GM12878 (cell line): ENCODE results near the gene NACC1. TPM values are rescaled to one million over a fixed set of nuclear protein-coding genes. Genes with fewer than 3 reads are reported as not detected.

Experiments
- ATAC-seq: fragments of 200-7000 bp; cut with Tn5 transposase; 3 replicates; pipeline ENCODE4 v1.9.1; 2020; ENCODE audit warnings: mild to moderate bottlenecking, moderate library complexity
- BruUV-seq: library from RNA; stranded (reverse); fragments of 400-500 nt; replicated peaks from 2 replicates; lab custom pipeline; 2021; lab: Mats Ljungman, UMichigan
- CTCF ChIA-PET: fragments of 300-600 bp; sonication (Branson Sonifier 250); formaldehyde crosslinking; extraction: SDS; loops from one replicate; lab custom pipeline; 2021; ENCODE audit warnings: inconsistent platforms; lab: Yijun Ruan, JAX
- POLR2A ChIA-PET: fragments of 350-600 bp; formaldehyde crosslinking; extraction: SDS; loops from one replicate; lab custom pipeline; 2021; ENCODE audit warnings: inconsistent platforms; lab: Charles Lee
- RAD21 ChIA-PET: fragments of 300-600 bp; sonication (Branson Sonifier 250); formaldehyde crosslinking; loops from one replicate; lab custom pipeline; 2023; ENCODE audit warnings: antibody characterized with exemption; ENCODE audit not compliant: unreplicated experiment; lab: Charles Lee
- SMC1A ChIA-PET: fragments of 300-600 bp; sonication (Branson Sonifier 250); formaldehyde crosslinking; loops from one replicate; lab custom pipeline; 2023; ENCODE audit not compliant: unreplicated experiment, uncharacterized antibody; lab: Charles Lee
- DNase-seq: peaks from one replicate; pipeline ENCODE4 v3.0.0-alpha.2; 2011; ENCODE audit warnings: low read depth, low spot score
- FAIRE-seq: peaks from 3 replicates; lab custom pipeline; 2011; peaks lifted over from hg19 to GRCh38; lab: Jason Lieb, UNC
- H2AFZ ChIP-seq: 2 replicates; pipeline ENCODE4 v1.6.0; 2011; ENCODE audit warnings: low read depth, low read length, control low read depth; ENCODE audit not compliant: control insufficient read depth
- H3K27ac ChIP-seq: 2 replicates; pipeline ENCODE4 v1.5.1; 2011; ENCODE audit warnings: control low read depth; ENCODE audit not compliant: control insufficient read depth, insufficient read depth
- H3K27me3 ChIP-seq, 2 experiments: replicated peaks in 1 of 2; 2 replicates each; pipeline versions ENCODE4 v1.6.0 to v1.6.1; 2011; ENCODE audit warnings: low read length in 1 of 2; ENCODE audit not compliant: control insufficient read depth in 2 of 2, insufficient read depth in 2 of 2
- H3K36me3 ChIP-seq, 2 experiments: 2 replicates each; pipeline ENCODE4 v1.5.1; 2011; ENCODE audit warnings: low read length in 1 of 2; ENCODE audit not compliant: control insufficient read depth in 2 of 2, insufficient read depth in 2 of 2
- H3K4me1 ChIP-seq: 2 replicates; pipeline ENCODE4 v1.6.1; 2011; ENCODE audit warnings: mild to moderate bottlenecking, low read length, moderate library complexity, mixed read lengths; ENCODE audit not compliant: control insufficient read depth, insufficient read depth
- H3K4me2 ChIP-seq: 2 replicates; pipeline ENCODE4 v1.6.0; 2011; ENCODE audit warnings: control low read depth; ENCODE audit not compliant: control insufficient read depth, insufficient read depth
- H3K4me3 ChIP-seq: fragments of 200-600 bp; sonication (generic); 2 replicates; pipeline ENCODE4 v1.5.1; 2016
- H3K79me2 ChIP-seq: 2 replicates; pipeline ENCODE4 v1.6.0; 2011; ENCODE audit warnings: low read length; ENCODE audit not compliant: control insufficient read depth, insufficient read depth
- H3K9ac ChIP-seq: 2 replicates; pipeline ENCODE4 v1.8.0; 2011; ENCODE audit warnings: low read length, control low read depth, mixed read lengths; ENCODE audit not compliant: control insufficient read depth, insufficient read depth
- H3K9me3 ChIP-seq: replicated peaks from 3 replicates; pipeline ENCODE4 v1.5.1; 2011; ENCODE audit warnings: mild to moderate bottlenecking, low read length; ENCODE audit not compliant: control insufficient read depth, insufficient read depth
- H4K20me1 ChIP-seq: 2 replicates; pipeline ENCODE4 v1.6.0; 2011; ENCODE audit not compliant: control insufficient read depth, insufficient read depth
- CBFB ChIP-seq: IDR thresholded peaks from 2 replicates; pipeline ENCODE4 v1.6.1; 2016; ENCODE audit warnings: antibody characterized with exemption, low read depth
- CHD2 ChIP-seq: IDR thresholded peaks from 2 replicates; pipeline ENCODE4 v1.6.1; 2011; ENCODE audit warnings: low read depth, low read length, improper control_type of control experiment, borderline replicate concordance
- CREB1 ChIP-seq: IDR thresholded peaks from 2 replicates; pipeline ENCODE4 v1.6.1; 2012; ENCODE audit warnings: low read depth, mild to moderate bottlenecking, inconsistent platforms
- CREM ChIP-seq: IDR thresholded peaks from 2 replicates; pipeline ENCODE4 v1.6.1; 2014; ENCODE audit warnings: antibody characterized with exemption, low read depth
- IKZF1 ChIP-seq: fragments of 450-650 bp; conservative IDR thresholded peaks from 2 replicates; pipeline ENCODE4 v1.6.1; 2017; ENCODE audit warnings: antibody characterized with exemption, mild to moderate bottlenecking
- IKZF2 ChIP-seq, 2 experiments: fragments of 450-650 bp; IDR thresholded peaks; 2 replicates each; pipeline ENCODE4 v1.6.1; 2017; ENCODE audit warnings: mild to moderate bottlenecking in 2 of 2, moderate library complexity in 2 of 2
- IRF4 ChIP-seq: IDR thresholded peaks from 2 replicates; pipeline ENCODE4 v1.6.1; 2011; ENCODE audit warnings: low read depth, low read length
- MEF2B ChIP-seq: fragments of 450-650 bp; IDR thresholded peaks from 2 replicates; pipeline ENCODE4 v1.6.1; 2018; ENCODE audit warnings: mild to moderate bottlenecking, moderate library complexity; ENCODE audit not compliant: partially characterized antibody, poor library complexity, severe bottlenecking
- MTA2 ChIP-seq: fragments of 450-650 bp; IDR thresholded peaks from 2 replicates; pipeline ENCODE4 v1.6.1; 2016; ENCODE audit warnings: low read depth, mild to moderate bottlenecking, moderate library complexity
- NBN ChIP-seq: fragments of 450-650 bp; IDR thresholded peaks from 2 replicates; pipeline ENCODE4 v1.6.1; 2016
- NR2C2 ChIP-seq: IDR thresholded peaks from 2 replicates; pipeline ENCODE4 v1.6.1; 2011; ENCODE audit warnings: borderline replicate concordance, low read depth; ENCODE audit not compliant: control insufficient read depth, insufficient read length
- TCF12 ChIP-seq: IDR thresholded peaks from 2 replicates; pipeline ENCODE4 v1.6.1; 2011; ENCODE audit warnings: low read depth, mild to moderate bottlenecking, low read length
- ZNF384 ChIP-seq: IDR thresholded peaks from 2 replicates; pipeline ENCODE4 v1.6.1; 2012; ENCODE audit warnings: low read depth, mild to moderate bottlenecking, low read length, improper control_type of control experiment, borderline replicate concordance
- WGBS: methylation state at CpG from one replicate; pipeline ENCODE4 v1.1.6; 2016; ENCODE audit warnings: low lambda C conversion rate; ENCODE audit not compliant: insufficient replicate concordance, insufficient coverage; ENCODE audit errors: missing lambda C conversion rate; 5-methylcytosine and 5-hydroxymethylcytosine counted together
- in situ Hi-C: fragments of 300-500 bp; cut with MboI; formaldehyde crosslinking; loops from 9 replicates; pipeline ENCODE4 v1.14.3; 2018; ENCODE audit warnings: mixed read lengths
- intact Hi-C: fragments of 100-400 bp; cut with micrococcal nuclease; formaldehyde crosslinking; loops from one replicate; pipeline ENCODE4 v1.14.2; 2022; ENCODE audit not compliant: unreplicated experiment
- polyA plus RNA-seq, 11 experiments: library from polyadenylated mRNA; depleted of rRNA in 4 of 11; unstranded in 6 of 11; stranded (reverse) in 5 of 11; fragments of >200 nt; fragmentation: Nextera tagmentation in 4 of 11; fragmentation: Illumina TruSeq in 1 of 11; extraction: Ambion mirVana in 4 of 11; extraction: Trizol in 1 of 11; gene quantifications; 1 replicate in 1 of 11; 2 replicates in 10 of 11; pipeline versions ENCODE4 v1.2.1 to v1.2.3, GENCODE V29; 2011 to 2016; ENCODE audit warnings: inconsistent platforms in 2 of 11, missing spikeins in 2 of 11, low read depth in 1 of 11
- total RNA-seq, 4 experiments: library from RNA; depleted of rRNA in 3 of 4; stranded (reverse); fragments of >200 nt in 3 of 4; fragmentation: Illumina TruSeq in 1 of 4; extraction: Trizol in 1 of 4; gene quantifications; 2 replicates each; pipeline versions ENCODE4 v1.2.1 to v1.2.3, GENCODE V29; 2013 to 2021
- TF ChIP-seq, protein P1 (sequence below): IDR thresholded peaks from 2 replicates; pipeline ENCODE4 v1.6.1; 2011; ENCODE audit warnings: mild to moderate bottlenecking, low read depth, low read length, moderate library complexity; ENCODE audit not compliant: insufficient replicate concordance
- TF ChIP-seq, protein P2 (sequence below): fragments of 450-650 bp; IDR thresholded peaks from 2 replicates; pipeline ENCODE4 v1.6.1; 2016; ENCODE audit warnings: mild to moderate bottlenecking
- TF ChIP-seq, protein P3 (sequence below): fragments of 450-650 bp; IDR thresholded peaks from 2 replicates; pipeline ENCODE4 v1.6.1; 2018; ENCODE audit warnings: borderline replicate concordance, mild to moderate bottlenecking; ENCODE audit not compliant: partially characterized antibody
- TF ChIP-seq, protein P4 (sequence below): IDR thresholded peaks from 2 replicates; pipeline ENCODE4 v1.6.1; 2011; ENCODE audit warnings: low read depth, mild to moderate bottlenecking, low read length, moderate library complexity, borderline replicate concordance; ENCODE audit errors: extremely low read depth

The NACC1 gene
- total and polyA plus RNA-seq, 10 of the 15 experiments (the other 5 are each of a cell fraction or from before 2014, with no cell fraction given): 0.18 to 120 (median 19.2) TPM

DNA sequence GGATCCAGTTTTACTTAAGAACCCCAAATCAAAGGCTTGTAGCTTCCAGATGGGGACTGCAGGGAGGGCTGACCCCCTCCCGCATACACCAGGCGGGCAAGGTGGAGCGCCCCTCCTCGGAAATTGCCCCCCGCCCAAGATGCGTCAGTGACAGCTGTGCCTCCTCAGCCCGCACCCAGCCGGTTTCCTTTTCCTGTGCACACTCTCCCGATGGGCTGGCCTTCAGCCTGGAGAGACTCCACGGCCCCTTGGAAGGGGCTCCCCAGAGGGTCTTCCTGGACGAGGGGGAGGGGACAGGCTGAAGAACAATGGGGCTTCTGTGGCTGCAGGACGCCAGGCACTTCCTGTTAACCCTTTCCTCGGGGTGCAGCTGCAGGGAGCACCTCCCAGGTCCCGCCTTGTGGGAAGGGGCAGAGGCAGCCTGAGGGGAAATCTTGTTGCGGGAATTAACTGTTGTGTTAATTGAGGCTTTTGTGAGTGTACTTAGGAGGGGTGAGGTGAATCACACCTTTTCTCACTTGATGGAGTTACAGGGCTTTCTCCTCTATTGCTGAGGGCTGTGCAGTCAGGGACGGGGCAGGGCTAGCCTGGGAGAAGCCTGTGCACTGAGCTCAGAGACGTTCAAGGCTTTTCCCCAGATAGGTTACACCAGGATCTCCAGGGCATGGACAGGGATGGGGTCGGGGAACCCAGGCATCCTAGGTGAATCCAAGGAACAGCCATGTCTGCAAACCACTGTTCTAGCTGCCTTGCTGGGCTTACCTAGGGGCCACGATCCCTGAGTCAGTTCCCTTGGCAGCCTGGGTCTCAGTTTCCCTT, 46.5 kb downstream of the NACC1 start:
- ChIA-PET POLR2A (interaction anchor here (0.5 to 5.4 kb wide), 10 partner anchors 10 to 684 kb away, joined by 3 to 41 read pairs (median 6); partner anchors contain the start of genes IER2 and STX10), SMC1A (interaction anchor here (1.0 to 2.1 kb wide), 4 partner anchors 9 to 16 kb away, joined by 3 to 8 read pairs (median 3); partner anchors contain the start of genes IER2 and STX10), CTCF (interaction anchor here (0.7 to 2.1 kb wide), 5 partner anchors 9 to 98 kb away, joined by 3 to 10 read pairs (median 3); no protein-coding TSS in a partner anchor), RAD21 (interaction anchor here (0.5 to 5.3 kb wide), 6 partner anchors 10 to 708 kb away, joined by 3 to 21 read pairs (median 8); no protein-coding TSS in a partner anchor)
- Histone ChIP-seq H3K79me2 (no peaks in the 10 kb centered on the region), H3K4me3 (peak overlapping the region; percentile 23), H4K20me1 (no peaks in the 10 kb centered on the region), H3K4me2 (peak overlapping the region; percentile 94), H2AFZ (peak overlapping the region; percentile 76), H3K27ac (peak overlapping the region; percentile 85), H3K4me1 (peaks cover 58% of the 10 kb centered on the region), H3K27me3 (no peaks in the 10 kb centered on the region), H3K9ac (peak overlapping the region; percentile 46), H3K36me3 (no peaks in the 10 kb centered on the region), H3K9me3 (no peaks in the 10 kb centered on the region)
- intact Hi-C loops (no loop called here), in situ Hi-C loops (loop anchor here (10.0 to 25.0 kb wide), 2 partner anchors 850 to 1577 kb away; partner anchors contain the start of genes ACP5 and ZNF627)
- ATAC-seq (no peak), FAIRE-seq (no peak), DNase-seq (no peak)
- 40% methylated on average over 19 of the region's 19 CpGs for WGBS
- BruUV-seq: no TSS peak
- TF ChIP-seq, protein P1, sequence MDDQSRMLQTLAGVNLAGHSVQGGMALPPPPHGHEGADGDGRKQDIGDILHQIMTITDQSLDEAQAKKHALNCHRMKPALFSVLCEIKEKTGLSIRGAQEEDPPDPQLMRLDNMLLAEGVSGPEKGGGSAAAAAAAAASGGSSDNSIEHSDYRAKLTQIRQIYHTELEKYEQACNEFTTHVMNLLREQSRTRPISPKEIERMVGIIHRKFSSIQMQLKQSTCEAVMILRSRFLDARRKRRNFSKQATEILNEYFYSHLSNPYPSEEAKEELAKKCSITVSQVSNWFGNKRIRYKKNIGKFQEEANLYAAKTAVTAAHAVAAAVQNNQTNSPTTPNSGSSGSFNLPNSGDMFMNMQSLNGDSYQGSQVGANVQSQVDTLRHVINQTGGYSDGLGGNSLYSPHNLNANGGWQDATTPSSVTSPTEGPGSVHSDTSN: peak; percentile 25
- peak; percentile 62 for TF ChIP-seq MTA2
- TF ChIP-seq, protein P2, sequence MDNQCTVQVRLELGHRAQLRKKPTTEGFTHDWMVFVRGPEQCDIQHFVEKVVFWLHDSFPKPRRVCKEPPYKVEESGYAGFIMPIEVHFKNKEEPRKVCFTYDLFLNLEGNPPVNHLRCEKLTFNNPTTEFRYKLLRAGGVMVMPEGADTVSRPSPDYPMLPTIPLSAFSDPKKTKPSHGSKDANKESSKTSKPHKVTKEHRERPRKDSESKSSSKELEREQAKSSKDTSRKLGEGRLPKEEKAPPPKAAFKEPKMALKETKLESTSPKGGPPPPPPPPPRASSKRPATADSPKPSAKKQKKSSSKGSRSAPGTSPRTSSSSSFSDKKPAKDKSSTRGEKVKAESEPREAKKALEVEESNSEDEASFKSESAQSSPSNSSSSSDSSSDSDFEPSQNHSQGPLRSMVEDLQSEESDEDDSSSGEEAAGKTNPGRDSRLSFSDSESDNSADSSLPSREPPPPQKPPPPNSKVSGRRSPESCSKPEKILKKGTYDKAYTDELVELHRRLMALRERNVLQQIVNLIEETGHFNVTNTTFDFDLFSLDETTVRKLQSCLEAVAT: 0 out of 2 replicates have a peak, but pooled peaks have one; percentile 33
- peak; percentile 37 for TF ChIP-seq MEF2B
- TF ChIP-seq CBFB: 0 out of 2 replicates have a peak, but pooled peaks have one; percentile 17
- TF ChIP-seq NR2C2: no peak
- 0 out of 2 replicates have a peak, but pooled peaks have one; percentile 49 for TF ChIP-seq TCF12
- peak; percentile 81 for TF ChIP-seq IKZF1
- TF ChIP-seq, protein P3, sequence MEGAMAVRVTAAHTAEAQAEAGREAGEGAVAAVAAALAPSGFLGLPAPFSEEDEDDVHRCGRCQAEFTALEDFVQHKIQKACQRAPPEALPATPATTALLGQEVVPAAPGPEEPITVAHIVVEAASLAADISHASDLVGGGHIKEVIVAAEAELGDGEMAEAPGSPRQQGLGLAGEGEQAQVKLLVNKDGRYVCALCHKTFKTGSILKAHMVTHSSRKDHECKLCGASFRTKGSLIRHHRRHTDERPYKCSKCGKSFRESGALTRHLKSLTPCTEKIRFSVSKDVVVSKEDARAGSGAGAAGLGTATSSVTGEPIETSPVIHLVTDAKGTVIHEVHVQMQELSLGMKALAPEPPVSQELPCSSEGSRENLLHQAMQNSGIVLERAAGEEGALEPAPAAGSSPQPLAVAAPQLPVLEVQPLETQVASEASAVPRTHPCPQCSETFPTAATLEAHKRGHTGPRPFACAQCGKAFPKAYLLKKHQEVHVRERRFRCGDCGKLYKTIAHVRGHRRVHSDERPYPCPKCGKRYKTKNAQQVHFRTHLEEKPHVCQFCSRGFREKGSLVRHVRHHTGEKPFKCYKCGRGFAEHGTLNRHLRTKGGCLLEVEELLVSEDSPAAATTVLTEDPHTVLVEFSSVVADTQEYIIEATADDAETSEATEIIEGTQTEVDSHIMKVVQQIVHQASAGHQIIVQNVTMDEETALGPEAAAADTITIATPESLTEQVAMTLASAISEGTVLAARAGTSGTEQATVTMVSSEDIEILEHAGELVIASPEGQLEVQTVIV: peak; percentile 52
- peak; percentile 35; the same call in 1 of the 2 replicates for TF ChIP-seq CHD2
- TF ChIP-seq CREB1: 0 out of 2 replicates have a peak, but pooled peaks have one; percentile 25
- TF ChIP-seq, protein P4, sequence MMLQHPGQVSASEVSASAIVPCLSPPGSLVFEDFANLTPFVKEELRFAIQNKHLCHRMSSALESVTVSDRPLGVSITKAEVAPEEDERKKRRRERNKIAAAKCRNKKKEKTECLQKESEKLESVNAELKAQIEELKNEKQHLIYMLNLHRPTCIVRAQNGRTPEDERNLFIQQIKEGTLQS: no peak
- no peak for TF ChIP-seq ZNF384
- peak; percentile 67 to 71; a peak in 3 of 4 replicates for TF ChIP-seq IKZF2 (IDR thresholded peaks at IDR 0.05)
- TF ChIP-seq IRF4: no peak
- 0 out of 2 replicates have a peak, but pooled peaks have one; percentile 7 for TF ChIP-seq CREM
- TF ChIP-seq NBN: peak; percentile 73; the same call in 1 of the 2 replicates
